ENCODE results near the gene SLC5A2.
"Not testable (repeated sequence)": the region's sequence is repeated elsewhere in the genome, so short reads cannot be mapped to it uniquely, and the experiment has no call there.

Gene SLC5A2

GRCh38 chr16:31491778-31492418, 9.0 kb downstream of the SLC5A2 start:
- no peak for FAIRE-seq

DNA sequence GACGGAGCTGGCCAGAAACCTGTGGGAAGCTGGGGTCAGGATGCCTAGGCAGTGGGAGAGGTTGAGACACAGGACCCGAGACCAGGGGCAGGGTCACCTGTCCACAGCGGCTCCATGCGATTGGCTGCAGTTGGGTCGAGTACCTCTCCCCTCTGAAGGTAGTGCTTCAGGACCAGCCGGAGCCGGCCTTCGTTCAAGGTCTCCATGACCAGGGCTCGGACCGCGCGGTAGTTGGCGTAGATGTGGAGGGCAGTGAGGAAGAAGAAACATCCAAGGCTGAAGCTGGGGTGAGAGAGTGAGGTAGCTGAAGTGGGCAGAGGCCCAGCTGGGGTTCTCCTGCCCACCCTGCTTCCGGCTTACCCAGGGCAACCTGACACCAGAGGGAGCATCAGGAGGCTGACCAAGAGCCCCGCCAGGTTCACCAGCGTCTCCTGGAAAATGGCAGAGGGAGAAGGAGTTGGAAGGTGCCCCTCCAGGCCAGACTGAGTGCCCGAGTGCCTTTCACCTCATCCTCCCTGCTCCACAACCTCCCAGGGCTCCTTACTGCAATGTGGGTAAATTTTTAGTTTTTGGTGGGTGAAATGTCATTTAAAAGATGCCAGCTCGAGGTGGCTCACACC, 10.7 kb downstream of the SLC5A2 start:
- no peak for DNase-seq (ENCODE audit: insufficient read length, low spot score)
- FAIRE-seq = no peak

More at GRCh38 chr16:31491778-31492418, 9.0 kb downstream of the SLC5A2 start:
- DNase-seq (ENCODE audit: insufficient read length, low spot score) = no peak

DNA sequence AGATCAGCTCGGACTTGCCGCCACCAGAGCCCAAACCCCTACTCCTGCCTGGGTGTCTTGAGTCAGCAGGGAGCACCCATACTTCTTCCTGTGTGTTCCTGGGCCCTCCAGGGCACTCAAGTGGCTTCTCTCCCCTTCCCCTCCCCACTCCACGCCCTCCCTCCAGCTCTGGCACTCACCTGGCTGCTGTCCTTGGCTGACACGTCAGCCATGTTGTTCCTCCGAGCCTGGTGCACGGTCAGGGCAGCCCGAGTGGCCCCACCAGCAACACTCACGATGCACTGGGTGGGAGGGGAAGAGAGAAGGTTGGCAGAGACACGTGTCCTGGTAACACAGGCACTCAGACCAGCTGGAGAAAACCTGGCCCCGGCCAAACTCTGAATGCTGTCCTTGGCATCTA, 13.7 kb downstream of the SLC5A2 start:
- DNase-seq (ENCODE audit: insufficient read length, low spot score) = no peak
- no peak for FAIRE-seq

DNA sequence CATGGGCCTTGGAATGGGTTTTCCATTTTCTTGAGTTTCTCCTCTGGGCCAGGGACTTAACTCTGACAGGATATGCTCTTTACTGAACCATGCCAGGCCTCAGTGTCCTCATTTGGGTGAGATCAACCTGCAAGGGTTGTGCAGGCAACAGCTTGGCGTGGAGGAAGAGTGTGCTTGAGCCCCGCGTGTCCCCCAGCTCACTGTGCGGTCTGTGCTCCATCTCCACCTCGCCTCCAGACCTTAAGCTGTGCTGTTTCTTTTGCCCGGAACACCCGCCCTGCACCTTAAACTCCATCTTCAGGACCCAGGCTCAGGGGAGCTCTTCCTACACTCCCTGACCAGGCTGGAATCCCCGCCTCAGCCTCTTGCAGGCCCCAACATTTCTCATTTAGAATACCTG, 15.6 kb downstream of the SLC5A2 start:
- FAIRE-seq (no peak), DNase-seq (ENCODE audit: insufficient read length, low spot score) (no peak)

GRCh38 chr16:31499928-31500327, 17.0 kb downstream of the SLC5A2 start:
- no peak for FAIRE-seq
- no peak for DNase-seq (ENCODE audit: insufficient read length, low spot score)

DNA sequence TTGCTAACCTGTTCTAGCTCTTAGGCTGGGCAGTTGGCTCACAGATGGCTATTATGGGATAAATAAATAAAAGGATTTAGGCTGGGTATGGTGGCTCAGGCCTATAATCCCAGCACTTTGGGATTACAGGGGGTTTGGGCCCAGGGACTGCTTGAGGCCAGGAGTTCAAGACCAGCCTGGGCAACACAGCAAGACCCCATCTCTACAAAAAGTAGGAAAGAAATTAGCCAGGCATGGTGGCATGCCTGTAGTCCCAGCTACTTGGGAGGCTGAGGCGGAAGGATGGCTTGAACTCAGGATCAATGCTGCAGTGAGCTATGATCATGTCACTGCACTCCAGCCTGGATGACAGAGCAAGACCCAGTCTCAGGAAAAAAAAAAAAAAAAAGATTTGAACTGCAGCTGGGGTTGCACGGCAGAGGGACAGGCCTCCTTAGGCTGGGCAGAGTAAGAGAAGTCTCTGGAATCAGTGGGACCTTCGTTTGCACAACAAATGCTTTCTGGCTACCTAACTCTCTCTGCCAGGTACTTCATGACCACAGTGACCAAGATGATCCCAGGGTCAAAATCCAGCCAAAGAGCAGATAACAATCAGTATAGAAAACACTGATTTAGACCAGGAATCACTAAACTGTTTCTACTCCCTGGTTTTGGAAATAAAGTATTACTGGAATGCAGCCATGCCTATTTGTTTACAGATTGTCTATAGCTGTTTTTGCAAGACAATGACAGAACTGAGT, 18.5 kb downstream of the SLC5A2 start:
- FAIRE-seq = no peak

DNA sequence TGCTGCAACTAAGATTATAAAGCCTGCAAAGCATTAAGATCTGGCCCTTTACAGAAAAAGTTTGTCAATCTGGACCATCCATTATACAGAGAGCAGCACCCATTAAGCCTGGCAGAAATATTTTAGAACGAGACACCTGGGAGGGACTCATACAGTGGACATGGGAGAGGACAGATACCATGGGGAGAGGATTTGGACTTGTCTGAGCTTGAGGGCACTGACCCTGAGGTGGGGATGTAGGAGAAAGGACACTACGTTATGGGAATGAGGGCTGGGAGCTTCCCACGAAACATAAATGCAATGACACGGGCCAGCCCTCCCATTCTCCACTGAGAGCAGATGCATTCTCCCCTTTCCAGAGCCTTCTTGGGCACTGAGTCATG, 19.0 kb downstream of the SLC5A2 start:
- DNase-seq (ENCODE audit: insufficient read length, low spot score) = no peak
- no peak for FAIRE-seq

More for the DNA sequence above, 18.5 kb downstream of the SLC5A2 start:
- no peak for DNase-seq (ENCODE audit: insufficient read length, low spot score)

DNA sequence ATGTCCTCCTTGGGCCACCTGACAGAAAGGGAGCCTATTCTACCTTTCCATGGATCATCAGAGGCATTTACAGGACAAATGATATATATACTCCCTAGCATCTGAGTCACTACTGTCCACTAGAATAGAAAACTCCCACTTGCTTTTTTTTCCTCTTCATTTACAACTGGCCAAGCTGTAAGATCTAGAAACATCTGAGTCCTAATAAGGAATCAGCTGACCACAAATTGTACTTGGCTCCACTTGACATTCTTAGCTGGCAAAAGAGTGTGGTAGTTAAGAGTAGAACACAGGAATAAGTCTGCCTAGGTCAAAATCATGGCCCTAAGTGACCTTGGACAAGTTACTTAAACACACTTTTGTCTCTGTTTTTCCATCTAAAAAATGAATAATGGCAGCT, 20.1 kb downstream of the SLC5A2 start:
- FAIRE-seq = no peak
- no peak for DNase-seq (ENCODE audit: insufficient read length, low spot score)

GRCh38 chr16:31503555-31503954, 20.6 kb downstream of the SLC5A2 start:
- not testable (repeated sequence) for FAIRE-seq; DNase-seq (ENCODE audit: insufficient read length, low spot score)

DNA sequence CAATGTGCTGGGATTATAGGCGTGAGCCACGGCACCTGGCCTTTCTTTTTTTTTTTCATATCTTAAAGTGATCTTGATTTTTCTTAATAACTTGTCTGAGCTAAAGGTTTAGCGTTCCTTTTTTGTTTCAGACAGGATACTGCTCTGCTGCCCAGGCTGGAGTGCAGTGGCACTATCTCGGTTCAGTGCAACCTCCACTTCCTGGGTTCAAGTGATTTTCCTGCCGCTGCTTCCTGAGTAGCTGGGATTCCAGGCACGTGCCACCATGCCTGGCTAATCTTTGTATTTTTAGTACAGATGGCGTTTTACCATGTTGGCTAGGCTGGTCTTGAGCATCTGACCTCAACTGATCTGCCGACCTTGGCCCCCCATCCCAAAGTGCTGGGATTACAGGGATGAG, 21.2 kb downstream of the SLC5A2 start:
- FAIRE-seq = no peak
- no peak for DNase-seq (ENCODE audit: insufficient read length, low spot score)

GRCh38 chr16:31505483-31505882, 22.6 kb downstream of the SLC5A2 start:
- DNase-seq (ENCODE audit: insufficient read length, low spot score) (no peak), FAIRE-seq (no peak)

GRCh38 chr16:31507617-31507928, 24.6 kb downstream of the SLC5A2 start:
- DNase-seq (ENCODE audit: insufficient read length, low spot score) = no peak
- no peak for FAIRE-seq

- peak; percentile 82 for DNase-seq (ENCODE audit: insufficient read length, low spot score)
- FAIRE-seq = no peak
Measured at GRCh38 chr16:31507929-31508705, 25.2 kb downstream of the SLC5A2 start, which contains the start of gene RUSF1. Gene RUSF1 (minus strand): TSS chr16:31508391. CDS start chr16:31508373, 18 bp downstream.

GRCh38 chr16:31508706-31509195, 25.8 kb downstream of the SLC5A2 start:
- FAIRE-seq (no peak), DNase-seq (ENCODE audit: insufficient read length, low spot score) (no peak)

- FAIRE-seq (peak; percentile 59), DNase-seq (ENCODE audit: insufficient read length, low spot score) (peak; percentile 43)
Measured at GRCh38 chr16:31513126-31513525, 30.2 kb downstream of the SLC5A2 start.

DNA sequence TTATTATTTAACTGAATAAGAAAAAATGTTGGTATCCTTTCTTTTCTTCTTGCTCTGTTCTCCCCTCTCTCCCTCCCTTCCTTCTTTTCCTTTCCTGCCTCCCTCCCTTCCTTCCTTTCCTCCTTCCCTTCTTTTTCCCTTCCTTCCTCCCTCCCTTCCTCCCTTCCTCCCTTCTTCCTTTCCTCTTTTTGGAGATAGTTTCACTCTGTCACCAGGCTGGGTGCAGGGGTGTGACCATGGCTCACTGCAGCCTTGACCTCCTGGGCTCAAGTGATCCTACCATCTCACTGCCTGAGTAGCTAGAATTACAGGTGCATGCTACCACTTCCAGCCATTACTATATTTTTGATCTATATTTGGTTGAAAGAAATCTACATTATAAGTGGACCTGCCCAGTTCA, 31.0 kb downstream of the SLC5A2 start:
- no peak for FAIRE-seq
- no peak for DNase-seq (ENCODE audit: insufficient read length, low spot score)

- no peak for DNase-seq (ENCODE audit: insufficient read length, low spot score)
- FAIRE-seq = no peak
Measured at GRCh38 chr16:31517800-31518402, 35.0 kb downstream of the SLC5A2 start.

- FAIRE-seq = no peak
Measured at GRCh38 chr16:31519759-31520431, 37.0 kb downstream of the SLC5A2 start.

GRCh38 chr16:31521368-31521767, 38.4 kb downstream of the SLC5A2 start:
- DNase-seq (ENCODE audit: insufficient read length, low spot score) (no peak), FAIRE-seq (no peak)

More at GRCh38 chr16:31519759-31520431, 37.0 kb downstream of the SLC5A2 start:
- no peak for DNase-seq (ENCODE audit: insufficient read length, low spot score)

DNA sequence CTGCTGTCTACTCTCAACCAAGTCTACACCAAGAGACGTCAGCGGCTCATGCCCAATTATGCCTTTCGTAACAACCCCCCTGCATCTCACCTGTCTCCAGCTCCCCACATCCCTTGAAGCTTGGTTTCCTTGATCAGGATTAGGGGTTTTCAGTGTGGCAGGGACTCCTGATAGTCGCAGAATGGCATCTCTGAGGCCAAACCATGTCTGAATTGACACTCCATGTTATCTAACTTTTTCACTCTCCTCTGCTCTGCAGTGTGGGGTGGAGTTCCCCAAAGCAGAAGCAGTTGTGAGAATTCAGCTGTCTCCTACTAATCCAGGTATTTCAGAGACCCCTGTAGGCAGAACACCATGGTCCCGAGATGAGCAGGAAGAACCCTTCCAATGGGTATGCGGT, 39.1 kb downstream of the SLC5A2 start:
- FAIRE-seq (no peak), DNase-seq (ENCODE audit: insufficient read length, low spot score) (no peak)

Data from HTR-8/SVneo (cell line).